HG02973 (cell line): ENCODE results near the gene DUSP2.
"Not testable (repeated sequence)": the region's sequence is repeated elsewhere in the genome, so short reads cannot be mapped to it uniquely, and the experiment has no call there.

Experiments
- ATAC-seq: cut with Tn5 transposase; IDR thresholded peaks from one replicate; pipeline ENCODE4 v1.9.1; 2021; ENCODE audit warnings: moderate library complexity; ENCODE audit not compliant: unreplicated experiment

DUSP2 gene

GRCh38 chr2:96163768-96164429 lies 18.7 kb upstream of the DUSP2 start:
- ATAC-seq: peak; percentile 63

- no peak for ATAC-seq
Observed at GRCh38 chr2:96163415-96163767, 18.2 kb upstream of the DUSP2 start.

- ATAC-seq: no peak
Observed at GRCh38 chr2:96161898-96162297, 16.7 kb upstream of the DUSP2 start.

- ATAC-seq: not testable (repeated sequence)
Observed at GRCh38 chr2:96160366-96160765, 15.1 kb upstream of the DUSP2 start.

GRCh38 chr2:96159084-96159830 lies 14.0 kb upstream of the DUSP2 start:
- no peak for ATAC-seq

- no peak for ATAC-seq
Observed at GRCh38 chr2:96158554-96158940, 13.3 kb upstream of the DUSP2 start.

GRCh38 chr2:96157649-96158553 lies 12.7 kb upstream of the DUSP2 start:
- ATAC-seq: peak; percentile 54

GRCh38 chr2:96156926-96157648 lies 11.8 kb upstream of the DUSP2 start:
- ATAC-seq: peak; percentile 34

GRCh38 chr2:96156011-96156820 lies 11.0 kb upstream of the DUSP2 start:
- no peak for ATAC-seq

- no peak for ATAC-seq
Observed at GRCh38 chr2:96154506-96155380, 9.5 kb upstream of the DUSP2 start.

- no peak for ATAC-seq
Observed at GRCh38 chr2:96153991-96154431, 8.8 kb upstream of the DUSP2 start.

GRCh38 chr2:96153291-96153713 lies 8.1 kb upstream of the DUSP2 start:
- no peak for ATAC-seq

GRCh38 chr2:96152304-96153161 lies 7.3 kb upstream of the DUSP2 start:
- ATAC-seq: no peak

- no peak for ATAC-seq
Observed at GRCh38 chr2:96151595-96152303, 6.5 kb upstream of the DUSP2 start.

GRCh38 chr2:96150791-96151594 lies 5.8 kb upstream of the DUSP2 start:
- ATAC-seq: no peak

- ATAC-seq: no peak
Observed at GRCh38 chr2:96150007-96150640, 4.9 kb upstream of the DUSP2 start.
